Large intestine (tissue), 3 donors: ENCODE measurements around the gene ITSN2. TPM values are rescaled to one million over a fixed set of nuclear protein-coding genes. Genes with fewer than 3 reads are reported as not detected.

Source experiments
- DNase-seq, 2 donors: peaks; one replicate each; pipeline versions ENCODE4 v3.0.0 to v3.0.0-alpha.2; 2013
- H3K27ac ChIP-seq: one replicate; pipeline ENCODE4 v1.5.1; 2013; ENCODE audit warnings: low read length
- H3K27me3 ChIP-seq: 2 replicates; pipeline ENCODE4 v1.6.1; 2013; ENCODE audit warnings: low read length; ENCODE audit not compliant: control insufficient read depth, insufficient read depth
- H3K36me3 ChIP-seq: 2 replicates; pipeline ENCODE4 v1.6.1; 2013; ENCODE audit warnings: low read length; ENCODE audit not compliant: control insufficient read depth, insufficient read depth
- H3K4me1 ChIP-seq: one replicate; pipeline ENCODE4 v1.6.1; 2013; ENCODE audit warnings: low read length; ENCODE audit not compliant: control insufficient read depth, insufficient read depth
- H3K4me3 ChIP-seq: one replicate; pipeline ENCODE4 v1.5.1; 2013; ENCODE audit warnings: low read length
- H3K9me3 ChIP-seq: one replicate; pipeline ENCODE4 v1.6.1; 2013; ENCODE audit warnings: mild to moderate bottlenecking, low read depth, low read length, moderate library complexity; ENCODE audit not compliant: control insufficient read depth
- WGBS: methylation state at CpG from one replicate; pipeline ENCODE4 v1.1.5; 2013; ENCODE audit warnings: low lambda C conversion rate; ENCODE audit not compliant: insufficient coverage; 5-methylcytosine and 5-hydroxymethylcytosine counted together
- polyA plus RNA-seq: library from polyadenylated mRNA; unstranded; fragments of 120-200 nt; gene quantifications from one replicate; pipeline ENCODE4 v1.2.1, GENCODE V29; 2013

Gene ITSN2
- polyA plus RNA-seq, 1 donor = 36.7 TPM

- H3K27me3 ChIP-seq = no peaks in the 10 kb centered on the region
- H3K4me3 ChIP-seq = no peak overlapping the region
- 90% methylated on average over 2 of the region's 2 CpGs for WGBS
- H3K36me3 ChIP-seq = peaks cover 40% of the 10 kb centered on the region
- DNase-seq = no peak
- H3K27ac ChIP-seq = no peak overlapping the region
- no peaks in the 10 kb centered on the region for H3K9me3 ChIP-seq
- no peaks in the 10 kb centered on the region for H3K4me1 ChIP-seq
Observed at GRCh38 chr2:24272907-24273306, 87.4 kb downstream of the ITSN2 start.

GRCh38 chr2:24272161-24272802 lies 88.1 kb downstream of the ITSN2 start:
- DNase-seq = no peak
- Histone ChIP-seq H3K4me1 (no peaks in the 10 kb centered on the region), H3K27ac (no peak overlapping the region), H3K27me3 (no peaks in the 10 kb centered on the region), H3K4me3 (no peak overlapping the region), H3K36me3 (peaks cover 44% of the 10 kb centered on the region), H3K9me3 (no peaks in the 10 kb centered on the region)
- no CpG with 5 or more reads among the region's 2 CpGs for WGBS

- DNase-seq = peak in 1 of 2 donors; percentile 14
- WGBS = 100% methylated on average over 1 of the region's 3 CpGs
Observed at GRCh38 chr2:24269265-24269664, 91.1 kb downstream of the ITSN2 start.

GRCh38 chr2:24265212-24265611 lies 95.1 kb downstream of the ITSN2 start:
- Histone ChIP-seq H3K4me3 (no peak overlapping the region), H3K4me1 (no peaks in the 10 kb centered on the region), H3K36me3 (peaks cover 28% of the 10 kb centered on the region), H3K27me3 (no peaks in the 10 kb centered on the region), H3K9me3 (no peaks in the 10 kb centered on the region), H3K27ac (no peak overlapping the region)
- 100% methylated on average over 1 of the region's 2 CpGs for WGBS
- no peak for DNase-seq

More at GRCh38 chr2:24269265-24269664, 91.1 kb downstream of the ITSN2 start:
- Histone ChIP-seq H3K4me3 (no peak overlapping the region), H3K9me3 (no peaks in the 10 kb centered on the region), H3K27ac (no peak overlapping the region), H3K4me1 (no peaks in the 10 kb centered on the region), H3K27me3 (no peaks in the 10 kb centered on the region), H3K36me3 (peaks cover 41% of the 10 kb centered on the region)

GRCh38 chr2:24262421-24262970 lies 97.8 kb downstream of the ITSN2 start:
- no peaks in the 10 kb centered on the region for H3K9me3 ChIP-seq
- DNase-seq = no peak
- H3K4me3 ChIP-seq = no peak overlapping the region
- no peaks in the 10 kb centered on the region for H3K27me3 ChIP-seq
- no peaks in the 10 kb centered on the region for H3K4me1 ChIP-seq
- H3K36me3 ChIP-seq = peaks cover 18% of the 10 kb centered on the region
- 60% methylated on average over 1 of the region's 1 CpG for WGBS
- H3K27ac ChIP-seq = no peak overlapping the region

- H3K4me1 ChIP-seq = no peaks in the 10 kb centered on the region
- no peak overlapping the region for H3K4me3 ChIP-seq
- H3K36me3 ChIP-seq = peaks cover 16% of the 10 kb centered on the region
- no peaks in the 10 kb centered on the region for H3K27me3 ChIP-seq
- no peak overlapping the region for H3K27ac ChIP-seq
- WGBS = 85% methylated on average over 2 of the region's 3 CpGs
- no peaks in the 10 kb centered on the region for H3K9me3 ChIP-seq
- no peak for DNase-seq
Observed at GRCh38 chr2:24261441-24261840, 98.9 kb downstream of the ITSN2 start.

GRCh38 chr2:24259316-24259715 lies 101.0 kb downstream of the ITSN2 start:
- Histone ChIP-seq H3K27me3 (no peaks in the 10 kb centered on the region), H3K4me3 (no peak overlapping the region), H3K36me3 (peaks cover 12% of the 10 kb centered on the region), H3K9me3 (no peaks in the 10 kb centered on the region), H3K4me1 (no peaks in the 10 kb centered on the region), H3K27ac (no peak overlapping the region)
- WGBS = 67% methylated on average over 1 of the region's 2 CpGs
- DNase-seq = no peak

GRCh38 chr2:24258718-24259117 lies 101.6 kb downstream of the ITSN2 start:
- H3K27ac ChIP-seq = no peak overlapping the region
- H3K36me3 ChIP-seq = peaks cover 15% of the 10 kb centered on the region
- H3K27me3 ChIP-seq = no peaks in the 10 kb centered on the region
- H3K4me3 ChIP-seq = no peak overlapping the region
- H3K9me3 ChIP-seq = no peaks in the 10 kb centered on the region
- no peak for DNase-seq
- no peaks in the 10 kb centered on the region for H3K4me1 ChIP-seq

GRCh38 chr2:24253303-24253919 lies 106.9 kb downstream of the ITSN2 start:
- H3K9me3 ChIP-seq = no peaks in the 10 kb centered on the region
- no peak overlapping the region for H3K4me3 ChIP-seq
- no peaks in the 10 kb centered on the region for H3K27me3 ChIP-seq
- H3K4me1 ChIP-seq = no peaks in the 10 kb centered on the region
- peaks cover 19% of the 10 kb centered on the region for H3K36me3 ChIP-seq
- no peak overlapping the region for H3K27ac ChIP-seq
- 100% methylated on average over 1 of the region's 6 CpGs for WGBS
- DNase-seq = no peak

GRCh38 chr2:24247592-24247991 lies 112.7 kb downstream of the ITSN2 start:
- DNase-seq = no peak

GRCh38 chr2:24247164-24247563 lies 113.2 kb downstream of the ITSN2 start:
- no peak for DNase-seq
- no peaks in the 10 kb centered on the region for H3K27me3 ChIP-seq
- WGBS = no CpG with 5 or more reads among the region's 1 CpG
- H3K4me1 ChIP-seq = no peaks in the 10 kb centered on the region
- no peak overlapping the region for H3K27ac ChIP-seq
- no peak overlapping the region for H3K4me3 ChIP-seq
- no peaks in the 10 kb centered on the region for H3K9me3 ChIP-seq
- H3K36me3 ChIP-seq = peaks cover 40% of the 10 kb centered on the region

More at GRCh38 chr2:24247592-24247991, 112.7 kb downstream of the ITSN2 start:
- Histone ChIP-seq H3K4me1 (no peaks in the 10 kb centered on the region), H3K27ac (no peak overlapping the region), H3K9me3 (no peaks in the 10 kb centered on the region), H3K4me3 (no peak overlapping the region), H3K27me3 (no peaks in the 10 kb centered on the region), H3K36me3 (peaks cover 42% of the 10 kb centered on the region)
- 31% methylated on average over 2 of the region's 3 CpGs for WGBS
